HG03135 (cell line): ENCODE results near the gene ACSL1.
"Not testable (repeated sequence)": the region's sequence is repeated elsewhere in the genome, so short reads cannot be mapped to it uniquely, and the experiment has no call there.

Experiments used
- ATAC-seq: cut with Tn5 transposase; IDR thresholded peaks from one replicate; pipeline ENCODE4 v1.9.1; 2021; ENCODE audit warnings: mild to moderate bottlenecking, moderate library complexity; ENCODE audit not compliant: unreplicated experiment

The ACSL1 gene

DNA sequence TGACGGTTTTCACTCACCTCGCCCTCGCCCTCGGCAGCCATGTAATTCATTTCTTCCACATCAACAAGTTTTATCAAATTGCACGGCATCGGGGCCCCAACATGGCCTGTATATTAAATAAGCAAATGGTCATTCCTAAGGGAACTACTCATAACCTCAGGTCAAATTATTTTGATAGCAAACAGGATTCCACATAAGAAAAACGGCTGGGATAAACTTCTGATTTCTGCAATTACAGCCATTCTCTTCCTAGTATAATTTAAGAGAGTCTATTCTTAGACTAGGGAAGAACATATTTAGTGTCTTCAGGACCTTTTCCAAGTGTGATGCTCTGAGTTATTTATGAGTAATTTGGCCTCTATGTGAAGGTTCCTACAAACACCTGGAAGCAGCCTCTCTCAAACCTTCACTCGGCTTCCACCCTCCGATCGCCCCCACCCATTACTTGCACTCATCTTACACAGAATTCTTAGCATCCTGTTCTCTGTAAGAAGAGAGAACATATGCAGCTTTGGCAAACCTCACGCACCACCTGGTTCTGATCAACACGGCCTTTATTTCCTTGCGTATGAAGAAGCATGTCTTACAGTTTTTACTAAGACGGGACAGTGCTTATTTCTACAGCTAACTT, 62.5 kb downstream of the ACSL1 start:
- ATAC-seq: no peak

DNA sequence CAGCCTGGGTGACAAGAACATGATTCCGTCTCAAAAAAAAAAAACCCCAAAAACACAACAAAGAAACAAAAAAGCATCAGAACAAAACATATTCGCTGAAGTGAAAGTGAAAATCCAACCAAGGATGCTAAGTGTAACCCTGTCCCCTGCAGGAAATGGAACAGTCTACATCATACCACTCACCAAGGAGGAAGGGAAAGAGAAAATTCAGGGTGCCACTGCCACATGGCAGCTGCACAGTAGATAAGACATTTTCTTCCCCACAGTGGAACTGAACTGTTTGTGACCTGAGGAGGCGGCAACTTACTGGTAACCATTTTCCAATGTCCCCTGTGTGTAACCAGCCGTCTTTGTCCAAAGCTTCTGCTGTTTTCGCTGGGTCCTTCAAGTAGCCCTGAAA, 63.7 kb downstream of the ACSL1 start:
- peak; percentile 90 for ATAC-seq

DNA sequence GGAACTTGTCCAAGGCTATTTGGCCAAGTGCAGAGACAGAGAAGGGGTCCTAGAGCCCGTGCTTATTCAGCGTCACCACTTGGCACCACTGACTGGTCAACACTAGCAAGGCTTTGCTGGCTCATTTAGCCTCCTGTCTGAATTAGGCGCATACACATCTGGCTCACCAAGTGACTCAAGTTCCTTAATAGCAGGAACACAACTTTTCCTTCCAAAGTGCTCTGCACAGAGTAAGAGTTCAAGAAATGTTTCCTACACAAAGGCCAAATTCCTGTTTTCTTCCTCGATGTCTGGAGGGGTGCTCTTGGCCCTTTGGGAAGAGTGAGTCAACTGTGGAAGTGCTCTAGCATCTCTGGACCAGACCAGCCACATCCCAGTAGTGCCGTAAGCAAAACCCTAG, 65.1 kb downstream of the ACSL1 start:
- no peak for ATAC-seq

DNA sequence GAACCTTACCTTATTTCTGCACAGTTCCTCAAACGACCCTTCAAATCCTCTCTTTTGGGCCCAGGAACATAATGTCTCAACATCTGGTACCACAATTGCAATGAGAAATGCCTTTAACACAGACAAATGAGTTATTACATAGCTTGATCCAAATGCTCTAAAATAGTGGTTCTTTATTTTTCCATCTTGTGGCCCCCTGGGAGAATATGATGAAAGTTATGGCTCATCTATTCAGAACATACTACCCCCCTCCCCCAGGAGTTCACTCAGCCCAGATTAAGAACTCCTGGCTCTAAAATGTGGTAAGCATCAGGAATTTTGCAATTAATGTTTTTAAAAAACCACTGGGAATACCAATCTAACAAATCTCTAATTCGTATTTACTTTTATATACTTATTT, 68.0 kb downstream of the ACSL1 start:
- ATAC-seq: no peak

DNA sequence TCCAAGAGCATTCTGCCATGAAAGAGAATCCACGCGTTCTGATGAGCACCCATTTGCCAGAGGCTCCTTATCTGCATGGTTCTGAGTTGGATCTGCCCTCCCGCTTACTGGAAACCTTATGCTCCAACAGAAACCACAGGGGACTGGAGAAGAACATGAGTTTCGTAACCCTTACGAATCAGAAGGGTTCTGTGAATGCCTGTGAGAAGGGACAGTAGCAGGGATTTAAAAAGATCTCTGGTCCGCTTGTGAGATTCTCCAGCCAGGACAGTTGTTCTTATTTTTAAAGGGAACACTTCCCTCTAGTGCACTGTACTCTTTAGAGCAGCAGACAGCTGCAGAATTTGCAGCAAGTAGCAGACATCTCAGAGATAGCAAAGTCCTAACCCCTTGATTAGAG, 69.4 kb downstream of the ACSL1 start:
- ATAC-seq: no peak

DNA sequence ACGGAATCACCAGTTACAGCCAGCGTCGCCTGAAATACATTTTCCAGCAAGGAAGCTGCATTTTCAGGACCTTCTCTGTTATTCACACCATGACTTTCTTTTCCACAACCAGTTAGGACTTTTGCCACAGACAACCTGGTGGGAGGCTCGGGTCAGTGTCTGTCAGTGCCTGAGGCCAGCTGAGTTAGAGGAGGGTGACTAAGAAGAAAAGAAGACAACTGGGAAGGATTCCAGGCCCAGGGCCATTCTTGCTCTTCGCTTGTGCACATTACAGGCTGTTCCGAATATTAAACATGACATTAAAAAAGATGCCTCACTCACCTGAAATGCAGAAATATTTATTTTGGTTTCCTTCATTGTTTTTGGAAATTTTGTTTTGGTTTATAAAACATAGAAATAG, 70.5 kb downstream of the ACSL1 start:
- no peak for ATAC-seq

DNA sequence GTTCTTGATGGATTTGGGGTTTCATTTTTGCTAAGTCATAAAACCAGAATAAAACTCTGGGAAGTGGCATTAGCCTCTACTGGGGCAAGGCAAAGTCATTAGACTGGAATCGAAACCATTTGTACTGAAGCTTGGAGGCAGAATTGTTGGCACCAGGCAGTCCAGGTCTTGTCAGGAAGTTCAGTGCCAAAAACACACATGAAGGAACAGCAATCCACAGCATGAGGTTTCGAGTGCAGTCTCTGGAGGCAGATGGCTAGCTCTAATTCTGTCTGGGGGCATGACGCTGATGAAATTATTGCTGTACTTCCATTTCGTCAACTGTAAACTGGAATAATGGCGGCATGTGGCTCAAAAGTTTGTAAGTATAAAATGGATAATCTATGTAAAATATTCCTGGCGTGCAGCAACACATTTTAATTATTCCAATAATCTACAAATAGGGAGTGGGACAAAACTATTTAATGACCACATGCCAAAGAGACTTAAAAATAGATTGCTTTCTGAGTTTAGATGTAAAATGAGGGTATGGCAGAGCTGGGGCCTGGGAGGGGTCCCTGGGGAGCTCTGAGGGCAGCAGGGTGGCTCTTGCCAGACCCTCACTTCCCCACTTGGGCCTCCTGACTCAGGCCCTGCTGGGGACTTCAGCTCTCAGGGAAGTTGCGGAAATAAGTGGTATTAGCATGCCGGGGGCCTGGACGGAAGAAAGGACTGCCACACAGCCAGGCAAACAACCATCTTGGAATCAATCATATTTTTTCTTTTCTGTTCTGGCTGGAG, 73.1 kb downstream of the ACSL1 start:
- ATAC-seq: no peak

DNA sequence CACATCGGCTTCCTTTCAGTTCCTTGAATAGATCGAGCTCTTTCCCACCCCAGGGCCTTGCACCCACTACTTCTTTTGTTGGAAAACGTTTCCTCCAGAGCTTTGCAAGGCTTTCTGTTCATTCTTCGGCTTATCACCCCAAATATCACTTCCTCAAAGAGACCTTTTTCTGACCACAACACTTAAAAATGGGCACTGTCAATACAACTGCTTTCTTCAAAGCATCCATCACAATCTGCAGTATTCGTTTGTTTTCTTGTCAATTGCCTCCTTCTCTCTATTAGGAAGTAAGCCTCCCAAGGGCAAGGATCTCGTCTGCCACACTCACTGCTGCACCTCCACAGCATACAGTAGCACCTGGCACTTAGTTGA, 74.2 kb downstream of the ACSL1 start:
- ATAC-seq: no peak

DNA sequence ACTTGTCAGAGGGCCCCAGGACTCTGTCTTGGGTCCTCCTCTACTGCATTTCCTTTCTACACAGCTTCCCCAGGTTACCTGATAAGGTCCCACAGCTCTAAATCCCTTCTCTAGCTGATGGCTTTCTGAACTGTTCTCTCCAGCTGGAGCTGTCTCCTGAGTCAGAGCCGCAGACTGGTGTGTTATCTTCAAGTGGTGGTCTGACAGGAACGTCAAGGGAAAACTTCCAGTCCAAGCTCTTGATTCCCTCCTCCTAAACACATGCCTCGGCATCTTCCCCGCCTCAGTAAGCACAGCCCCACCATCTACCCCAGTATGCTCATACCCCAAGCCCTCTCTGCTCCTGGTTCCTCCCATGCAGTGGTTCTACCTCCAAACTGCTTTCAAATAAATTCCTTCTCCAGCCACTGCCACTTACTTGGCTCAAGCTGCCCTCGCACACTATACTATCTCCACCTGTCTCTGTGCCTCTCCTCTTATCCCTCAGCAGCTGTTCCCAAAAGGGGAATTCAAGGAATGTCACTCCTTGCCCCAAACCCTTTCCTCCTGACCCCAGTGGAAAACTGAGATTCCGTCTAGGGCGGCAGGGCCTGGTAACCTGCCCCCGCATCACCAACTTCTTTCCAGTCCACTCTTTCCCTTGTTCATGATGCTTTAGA, 74.7 kb downstream of the ACSL1 start:
- ATAC-seq: no peak

DNA sequence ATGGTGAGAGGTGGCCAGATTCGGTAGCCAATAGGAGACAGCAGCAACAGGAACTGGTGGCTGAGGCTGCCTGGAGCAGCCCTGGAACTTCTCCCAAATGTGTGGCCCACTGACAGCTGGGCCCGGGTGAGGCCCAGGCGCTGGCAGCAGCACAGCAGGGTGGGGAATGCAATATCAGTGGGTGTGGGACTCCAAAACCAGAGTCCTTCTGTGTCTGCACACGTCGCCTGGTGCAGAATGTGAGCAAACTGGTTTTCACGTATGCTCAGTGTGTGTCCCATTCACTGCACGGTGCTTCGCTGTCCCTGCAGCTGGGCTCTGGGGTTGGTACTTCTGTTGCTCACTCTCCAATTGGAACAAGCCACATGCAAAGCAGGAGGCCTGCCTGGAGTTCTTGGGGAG, 77.5 kb downstream of the ACSL1 start:
- no peak for ATAC-seq

DNA sequence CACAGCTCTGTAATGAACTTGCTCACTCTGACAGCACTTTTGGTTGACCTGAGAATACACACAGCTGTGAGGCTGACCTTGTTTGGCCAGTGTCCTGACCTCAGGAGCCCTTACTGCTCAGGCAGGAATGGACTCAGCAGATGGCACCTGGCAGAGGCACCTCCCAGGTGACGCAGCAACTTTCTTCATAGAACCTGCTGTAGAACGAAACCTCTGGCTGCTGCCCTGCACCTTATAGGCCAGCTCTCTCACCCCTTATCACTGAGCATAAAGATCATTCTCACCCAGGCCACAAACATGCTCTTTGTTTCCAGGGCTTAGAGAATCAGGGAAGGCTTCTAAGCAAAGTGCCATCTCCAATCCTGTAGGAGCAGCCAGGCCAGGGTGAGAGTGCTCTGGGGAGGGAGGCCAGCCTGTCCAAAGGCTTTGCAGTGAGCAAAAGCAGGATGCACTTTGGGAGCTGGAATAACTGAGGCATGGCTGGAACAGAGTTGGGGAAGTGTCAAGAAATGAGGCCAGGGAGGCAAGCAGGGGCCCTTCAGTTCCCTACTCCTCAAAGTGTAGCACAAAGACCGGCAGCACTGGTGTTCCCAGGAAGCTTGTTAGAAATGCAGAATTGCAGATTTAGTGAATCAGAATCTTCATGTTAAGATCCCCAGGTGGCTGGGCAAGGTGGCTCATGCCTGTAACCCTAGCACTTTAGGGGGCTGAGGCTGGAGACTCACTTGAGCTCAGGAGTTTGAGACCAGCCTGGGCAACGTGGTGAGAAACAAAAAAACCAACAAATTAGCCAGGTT, 78.5 kb downstream of the ACSL1 start:
- ATAC-seq: peak; percentile 48

DNA sequence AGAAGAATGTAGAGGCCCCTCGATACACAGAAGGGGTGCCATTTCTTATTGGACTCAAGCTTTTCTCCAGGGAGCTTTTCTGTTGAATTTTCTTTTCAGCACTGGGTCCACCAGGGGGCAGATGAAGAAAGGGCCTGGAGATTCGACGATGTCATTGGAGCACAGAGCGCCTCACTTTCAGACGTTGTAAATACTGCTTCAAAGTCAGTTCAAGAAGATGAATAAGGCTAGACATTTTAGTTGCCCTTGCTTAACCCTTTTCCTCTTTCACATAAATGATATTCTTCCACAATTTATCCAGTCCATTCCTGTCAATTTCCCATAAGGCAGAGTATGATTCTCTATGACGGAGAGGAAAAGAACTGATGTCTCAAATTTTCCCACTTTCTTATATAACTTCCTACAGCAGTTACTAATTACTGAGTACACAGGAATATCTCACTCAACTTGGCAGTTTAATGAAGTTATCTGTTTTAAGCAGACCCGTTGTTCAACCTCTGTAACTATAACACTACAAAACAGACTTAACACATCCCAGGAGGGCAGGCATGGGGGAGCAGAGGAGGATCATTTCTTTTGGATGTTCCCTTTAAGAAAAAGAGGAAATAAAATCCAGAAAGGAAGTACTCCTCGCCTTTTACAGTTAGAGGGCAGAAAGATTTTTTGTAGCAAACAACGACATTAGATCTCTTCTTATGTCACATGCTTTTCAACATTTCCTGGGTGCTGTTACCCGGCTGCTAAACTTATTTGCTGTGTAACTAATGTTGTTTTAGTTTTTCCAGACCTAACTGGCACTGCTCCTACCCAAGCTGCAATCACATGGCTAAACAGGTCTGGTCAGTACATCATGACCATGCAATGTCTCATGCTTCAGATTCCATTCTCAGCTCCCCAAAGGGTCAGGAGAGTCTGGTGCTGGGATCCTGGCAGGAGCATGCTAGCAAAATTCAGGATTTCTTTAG, 79.7 kb downstream of the ACSL1 start:
- ATAC-seq: peak; percentile 57

DNA sequence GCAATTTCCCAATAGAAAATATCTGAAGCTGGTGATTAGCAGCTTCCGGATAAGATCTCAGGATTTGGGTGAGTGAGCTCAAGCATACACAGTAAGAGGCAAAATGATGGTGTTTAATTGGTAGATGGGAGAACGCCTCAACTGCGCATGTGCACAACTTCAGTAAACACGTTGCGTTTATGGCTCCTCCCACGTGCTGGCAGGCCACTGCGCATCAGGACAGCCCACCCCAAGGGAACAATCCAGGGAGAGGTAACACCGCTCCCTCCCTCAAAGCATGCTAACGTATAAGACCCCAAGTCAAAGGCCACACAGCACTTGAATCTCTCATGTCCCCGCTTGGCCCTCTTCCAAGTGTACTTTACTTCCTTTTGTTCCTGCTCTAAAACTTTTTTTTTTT, 81.5 kb downstream of the ACSL1 start:
- ATAC-seq: no peak

DNA sequence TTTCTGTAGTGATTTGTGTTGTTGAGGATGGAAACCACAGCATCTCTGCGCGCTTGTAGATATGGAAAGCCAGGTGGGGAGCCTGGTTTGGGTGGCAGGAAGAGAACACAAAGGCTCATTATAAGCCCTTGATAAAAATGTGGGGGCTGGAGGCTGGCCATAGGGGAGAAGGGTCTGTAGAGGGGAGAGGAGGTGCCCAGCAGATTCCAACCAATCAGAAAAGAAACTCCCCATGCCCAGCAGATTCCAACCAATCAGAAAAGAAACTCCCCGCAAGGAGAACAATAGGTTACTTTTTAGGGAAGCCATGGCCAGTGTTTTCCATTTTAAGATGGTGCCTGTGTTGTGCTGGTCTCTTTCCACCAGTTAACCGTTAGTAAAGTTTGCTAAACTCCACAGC, 82.1 kb downstream of the ACSL1 start:
- ATAC-seq: no peak

DNA sequence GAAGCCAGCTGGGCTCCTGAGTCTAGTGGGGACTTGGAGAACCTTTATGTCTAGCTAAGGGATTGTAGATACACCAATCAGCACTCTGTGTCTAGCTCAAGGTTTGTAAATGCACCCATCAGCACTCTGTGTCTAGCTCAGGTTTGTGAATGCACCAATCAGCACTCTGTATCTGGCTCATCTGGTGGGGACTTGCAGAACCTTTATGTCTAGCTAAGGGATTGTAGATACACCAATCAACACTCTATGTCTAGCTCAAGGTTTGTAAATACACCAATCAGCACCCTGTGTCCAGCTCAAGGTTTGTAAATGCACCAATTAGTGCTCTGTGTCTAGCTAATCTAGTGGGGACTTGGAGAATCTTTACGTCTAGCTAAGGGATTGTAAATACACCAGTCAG, 84.1 kb downstream of the ACSL1 start:
- ATAC-seq: not testable (repeated sequence)

DNA sequence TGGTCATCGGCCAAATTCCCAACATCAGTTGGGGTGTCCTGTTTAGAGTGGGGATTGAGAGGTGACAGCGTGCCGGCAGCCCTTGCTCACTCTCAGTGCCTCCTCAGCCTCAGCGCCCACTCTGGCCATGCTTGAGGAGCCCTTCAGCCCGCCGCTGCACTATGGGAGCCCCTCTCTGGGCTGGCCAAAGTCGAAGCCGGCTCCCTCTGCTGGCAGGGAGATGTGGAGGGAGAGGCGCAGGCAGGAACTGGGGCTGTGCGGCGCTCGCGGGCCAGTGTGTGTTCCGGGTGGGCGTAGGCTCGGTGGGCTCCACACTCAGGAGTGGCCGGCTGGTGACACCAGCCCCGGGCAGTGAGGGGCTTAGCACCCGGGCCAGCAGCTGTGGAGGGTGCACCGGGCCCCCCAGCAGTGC, 84.8 kb downstream of the ACSL1 start:
- no peak for ATAC-seq

DNA sequence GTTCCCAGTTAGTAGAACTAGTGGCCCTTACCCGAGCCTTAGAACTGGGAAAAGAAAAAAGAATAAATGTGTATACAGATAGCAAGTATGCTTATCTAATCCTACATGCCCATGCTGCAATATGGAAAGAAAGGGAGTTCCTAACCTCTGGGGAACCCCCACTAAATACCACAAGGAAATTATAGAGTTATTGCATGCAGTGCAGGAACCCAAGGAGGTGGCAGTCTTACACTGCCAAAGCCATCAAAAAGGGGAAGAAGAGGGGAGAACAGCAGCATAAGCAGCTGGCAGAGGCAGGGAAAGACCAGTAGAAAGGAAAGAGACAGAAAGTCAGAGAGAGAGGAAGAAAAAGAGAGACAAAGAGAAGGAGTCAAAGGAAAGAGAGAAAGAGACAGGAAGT, 86.2 kb downstream of the ACSL1 start:
- not testable (repeated sequence) for ATAC-seq

DNA sequence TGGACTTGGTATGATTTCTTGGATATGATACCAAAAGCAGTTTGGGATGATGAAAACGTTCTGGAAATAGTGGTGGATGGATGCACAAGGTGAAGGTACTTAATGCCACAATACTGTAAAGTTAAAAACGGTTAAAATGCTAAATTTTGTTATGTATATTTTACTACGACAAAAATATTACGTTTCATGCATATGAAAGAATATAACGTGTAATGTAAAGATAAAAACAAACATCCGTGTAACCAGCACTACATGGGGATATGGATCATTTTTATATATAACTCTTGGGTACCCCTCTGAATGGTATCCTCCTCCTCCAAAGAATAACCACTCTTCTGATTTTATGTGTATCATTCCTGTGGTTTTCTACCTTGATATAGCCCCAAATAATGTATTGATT, 91.0 kb downstream of the ACSL1 start:
- no peak for ATAC-seq

DNA sequence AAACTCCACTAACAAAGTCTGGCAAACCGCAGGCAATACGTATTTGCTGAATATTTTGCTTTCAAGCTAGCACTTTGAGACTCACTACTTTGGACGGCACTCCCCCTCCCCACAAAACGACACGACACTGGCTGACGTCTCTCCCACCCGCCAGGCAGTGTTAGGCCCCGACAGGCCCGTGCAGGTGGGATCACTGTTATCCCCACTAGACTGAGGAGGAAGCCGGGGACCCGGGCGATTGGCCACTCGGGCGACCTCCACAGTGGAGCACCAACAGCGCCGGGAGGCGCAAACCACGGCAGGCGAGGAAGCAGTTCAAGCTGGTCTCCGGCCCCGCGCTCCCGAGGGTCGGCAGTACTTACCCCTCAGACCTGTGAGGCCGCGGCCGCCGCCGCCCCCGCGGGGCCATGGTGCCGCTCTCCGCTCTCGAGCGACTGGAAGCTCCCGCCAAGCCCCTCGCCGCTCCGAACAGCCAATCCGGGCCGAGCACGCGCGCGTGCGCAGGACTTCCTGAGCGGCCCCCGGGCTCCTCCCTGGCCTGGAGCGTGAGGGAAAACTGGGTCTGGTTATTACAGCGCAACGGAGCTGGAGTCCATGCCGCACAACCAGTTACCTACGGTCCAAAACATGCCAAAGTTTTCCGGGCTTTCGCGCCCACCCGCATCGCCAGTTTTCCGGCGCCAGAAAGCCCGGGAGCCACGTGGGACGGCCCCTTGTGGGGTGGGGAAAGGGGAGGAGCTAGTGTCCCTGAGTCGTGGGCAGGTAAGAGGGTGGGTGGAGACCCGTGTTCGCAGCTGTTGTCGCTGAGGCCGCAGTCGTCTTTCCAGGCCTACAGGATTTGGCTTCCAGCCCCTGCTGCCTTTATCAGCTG, 91.9 kb downstream of the ACSL1 start, which contains the start of gene CENPU:
CENPU (minus strand) TSS at position 443 of the 871 bp plus-strand sequence; CDS start at position 409, 34 bp downstream.
- peak; percentile 91 for ATAC-seq
